Liver (tissue), 9 donors: ENCODE results near the gene HOXD1. TPM values are rescaled to one million over a fixed set of nuclear protein-coding genes. Genes with fewer than 3 reads are reported as not detected.

ENCODE experiments used
- DNase-seq: peaks from one replicate; pipeline ENCODE4 v3.0.0-alpha.2; 2017; ENCODE audit warnings: low spot score
- H3K27ac ChIP-seq, 2 donors: one replicate each; pipeline ENCODE4 v1.7.0; 2013; ENCODE audit warnings: inconsistent platforms in 2 of 2, low read length in 2 of 2, control low read depth in 1 of 2, low read depth in 1 of 2, mild to moderate bottlenecking in 1 of 2
- H3K27me3 ChIP-seq, 4 donors: one replicate each; pipeline versions ENCODE4 v1.6.1 to v1.7.0; 2013; ENCODE audit warnings: low read length in 3 of 4, inconsistent platforms in 1 of 4, mild to moderate bottlenecking in 1 of 4, moderate library complexity in 1 of 4; ENCODE audit not compliant: control insufficient read depth in 4 of 4, insufficient read depth in 4 of 4
- H3K36me3 ChIP-seq, 4 donors: one replicate each; pipeline versions ENCODE4 v1.6.1 to v1.7.0; 2013; ENCODE audit warnings: low read length in 3 of 4, mild to moderate bottlenecking in 3 of 4, low read depth in 1 of 4, moderate library complexity in 1 of 4; ENCODE audit not compliant: control insufficient read depth in 4 of 4, insufficient read depth in 3 of 4
- H3K4me1 ChIP-seq, 4 donors: one replicate each; pipeline versions ENCODE4 v1.6.1 to v1.7.0; 2013; ENCODE audit warnings: low read length in 3 of 4, mild to moderate bottlenecking in 3 of 4, moderate library complexity in 1 of 4; ENCODE audit not compliant: control insufficient read depth in 4 of 4, insufficient read depth in 4 of 4
- H3K4me3 ChIP-seq, 3 donors: one replicate each; pipeline versions ENCODE4 v1.6.1 to v1.7.0; 2013; ENCODE audit warnings: low read length in 3 of 3, control low read depth in 1 of 3, low read depth in 1 of 3, mild to moderate bottlenecking in 1 of 3
- H3K9ac ChIP-seq, 2 donors: one replicate each; pipeline ENCODE4 v1.7.0; 2013; ENCODE audit warnings: low read length in 2 of 2, mild to moderate bottlenecking in 2 of 2, moderate library complexity in 2 of 2, control low read depth in 1 of 2, low read depth in 1 of 2
- H3K9me3 ChIP-seq, 4 donors: one replicate each; pipeline versions ENCODE4 v1.6.1 to v1.7.0; 2013; ENCODE audit warnings: low read length in 3 of 4; ENCODE audit not compliant: control insufficient read depth in 4 of 4
- ATF3 ChIP-seq: IDR thresholded peaks from 2 replicates; pipeline ENCODE4 v1.6.1; 2016; ENCODE audit warnings: antibody characterized with exemption
- CTCF ChIP-seq: fragments of 150-350 bp; IDR thresholded peaks from 2 replicates; pipeline ENCODE4 v1.5.1; 2017; ENCODE audit warnings: improper control_type of control experiment, low read depth, low read length; ENCODE audit not compliant: missing input control
- FOXA1 ChIP-seq: IDR thresholded peaks from 2 replicates; pipeline ENCODE4 v1.6.1; 2016; ENCODE audit warnings: antibody characterized with exemption
- FOXA2 ChIP-seq: IDR thresholded peaks from 2 replicates; pipeline ENCODE4 v1.6.1; 2016; ENCODE audit warnings: antibody characterized with exemption
- GABPA ChIP-seq, 2 donors: IDR thresholded peaks in 1 of 2; conservative IDR thresholded peaks in 1 of 2; 2 replicates each; pipeline ENCODE4 v1.6.1; 2016; ENCODE audit warnings: antibody characterized with exemption in 2 of 2, mild to moderate bottlenecking in 1 of 2, moderate library complexity in 1 of 2
- HNF4A ChIP-seq, 2 donors: conservative IDR thresholded peaks; 2 replicates each; pipeline ENCODE4 v1.6.1; 2016; ENCODE audit warnings: antibody characterized with exemption in 2 of 2, mild to moderate bottlenecking in 2 of 2
- HNF4G ChIP-seq: IDR thresholded peaks from 2 replicates; pipeline ENCODE4 v1.6.1; 2016; ENCODE audit warnings: antibody characterized with exemption
- JUND ChIP-seq, 2 donors: IDR thresholded peaks; 2 replicates each; pipeline ENCODE4 v1.6.1; 2016; ENCODE audit warnings: antibody characterized with exemption in 2 of 2
- RAD21 ChIP-seq, 2 donors: IDR thresholded peaks; 2 replicates each; pipeline ENCODE4 v1.6.1; 2016; ENCODE audit warnings: antibody characterized with exemption in 2 of 2, mild to moderate bottlenecking in 2 of 2
- REST ChIP-seq: IDR thresholded peaks from 2 replicates; pipeline ENCODE4 v1.6.1; 2016; ENCODE audit warnings: antibody characterized with exemption, mild to moderate bottlenecking
- RXRA ChIP-seq, 2 donors: IDR thresholded peaks; 2 replicates each; pipeline ENCODE4 v1.6.1; 2017 to 2018; ENCODE audit warnings: antibody characterized with exemption in 2 of 2, mild to moderate bottlenecking in 1 of 2
- SP1 ChIP-seq: IDR thresholded peaks from 2 replicates; pipeline ENCODE4 v1.6.1; 2018; ENCODE audit warnings: antibody characterized with exemption, mild to moderate bottlenecking
- TAF1 ChIP-seq: conservative IDR thresholded peaks from 2 replicates; pipeline ENCODE4 v1.6.1; 2016; ENCODE audit warnings: antibody characterized with exemption, mild to moderate bottlenecking
- YY1 ChIP-seq: IDR thresholded peaks from 2 replicates; pipeline ENCODE4 v1.6.1; 2016; ENCODE audit warnings: antibody characterized with exemption, mild to moderate bottlenecking
- ZBTB33 ChIP-seq: IDR thresholded peaks from 2 replicates; pipeline ENCODE4 v1.6.1; 2016; ENCODE audit warnings: antibody characterized with exemption
- WGBS: extraction: QIAGEN DNeasy Blood & Tissue Kit; methylation state at CpG from one replicate; pipeline ENCODE4 v1.1.7; 2013; 5-methylcytosine and 5-hydroxymethylcytosine counted together
- polyA plus RNA-seq, 2 donors: library from polyadenylated mRNA; stranded (reverse) in 1 of 2; unstranded in 1 of 2; fragments of 200-250 nt in 1 of 2; fragments of >200 nt in 1 of 2; fragmentation: Nextera tagmentation in 1 of 2; extraction: Ambion mirVana in 1 of 2; gene quantifications; one replicate each; pipeline versions ENCODE4 v1.2.1 to v1.2.3, GENCODE V29; 2013 to 2015
- total RNA-seq, 2 donors: library from RNA; depleted of rRNA; stranded (reverse); fragments of >200 nt; gene quantifications; one replicate each; pipeline ENCODE4 v1.2.3, GENCODE V29; 2014
- donor health status: healthy.
- donor health status: healthy.
- donor health status: healthy.
- donor health status: healthy.
- donor health status: healthy.

HOXD1 gene
- total and polyA plus RNA-seq, 4 donors = not detected

- 13% methylated on average over 55 of the region's 55 CpGs for WGBS
- DNase-seq = no peak
- Histone ChIP-seq H3K27me3 (peaks cover 8 to 47% (median 22%) of the 10 kb centered on the region in 4 donors), H3K4me1 (peaks cover 0 to 8% (median 7%) of the 10 kb centered on the region in 4 donors), H3K36me3 (no peaks in the 10 kb centered on the region), H3K27ac (no peak within 1 kb of the TSS), H3K9me3 (no peaks in the 10 kb centered on the region), H3K4me3 (no peak within 1 kb of the TSS), H3K9ac (no peak within 1 kb of the TSS)
- no peak for TF ChIP-seq HNF4A (conservative IDR thresholded peaks at IDR 0.05)
- TF ChIP-seq TAF1 = no peak
- TF ChIP-seq GABPA (IDR thresholded peaks at IDR 0.05 in 1 of 2, conservative IDR thresholded peaks at IDR 0.05 in 1 of 2) = no peak
- TF ChIP-seq ZBTB33 = no peak
- TF ChIP-seq RXRA (IDR thresholded peaks at IDR 0.05) = no peak
- TF ChIP-seq REST = no peak
Measured at GRCh38 chr2:176151442-176152287, 36.8 kb upstream of the HOXD1 start, which contains the start of gene HOXD4. Gene HOXD4 (plus strand): TSS chr2:176151550. CDS start chr2:176151634, 84 bp downstream.

- 15% methylated on average over 48 of the region's 48 CpGs for WGBS
- no peak for TF ChIP-seq TAF1
- no peak for TF ChIP-seq GABPA (IDR thresholded peaks at IDR 0.05 in 1 of 2, conservative IDR thresholded peaks at IDR 0.05 in 1 of 2)
- no peak for TF ChIP-seq CTCF
- no peak for TF ChIP-seq FOXA1
- TF ChIP-seq FOXA2 = no peak
- no peak for TF ChIP-seq YY1
- no peak for TF ChIP-seq RAD21 (IDR thresholded peaks at IDR 0.05)
- no peak for TF ChIP-seq RXRA (IDR thresholded peaks at IDR 0.05)
- TF ChIP-seq SP1 = no peak
- TF ChIP-seq ATF3 = no peak
- TF ChIP-seq JUND (IDR thresholded peaks at IDR 0.05) = no peak
- TF ChIP-seq HNF4G = no peak
- TF ChIP-seq ZBTB33 = no peak
Measured at GRCh38 chr2:176152350-176153181, 35.9 kb upstream of the HOXD1 start.

More at GRCh38 chr2:176152350-176153181, 35.9 kb upstream of the HOXD1 start:
- H3K36me3 ChIP-seq = no peaks in the 10 kb centered on the region
- H3K4me1 ChIP-seq = peaks cover 0 to 12% (median 8%) of the 10 kb centered on the region in 4 donors
- peaks cover 0 to 2% (median 0%) of the 10 kb centered on the region in 4 donors for H3K9me3 ChIP-seq
- DNase-seq = no peak
- no peak overlapping the region for H3K4me3 ChIP-seq
- H3K9ac ChIP-seq = no peak overlapping the region
- no peak overlapping the region for H3K27ac ChIP-seq
- peaks cover 6 to 42% (median 21%) of the 10 kb centered on the region in 4 donors for H3K27me3 ChIP-seq
